MCF 10A (cell line): ENCODE data around the gene FMNL2. TPM values are rescaled to one million over a fixed set of nuclear protein-coding genes. Genes with fewer than 3 reads are reported as not detected.

Experiments
- BruUV-seq: library from RNA; stranded (reverse); fragments of 400-500 nt; replicated peaks from 2 replicates; lab custom pipeline; 2021; lab: Mats Ljungman, UMichigan
- CTCF ChIA-PET: fragments of 300-600 bp; sonication (Branson Sonifier 250); formaldehyde crosslinking; extraction: SDS; loops from one replicate; lab custom pipeline; 2021; ENCODE audit warnings: antibody characterized with exemption, inconsistent platforms; lab: Yijun Ruan, JAX
- POLR2A ChIA-PET: fragments of 300-600, 350-650 bp; sonication (Branson Sonifier 250); formaldehyde crosslinking; extraction: SDS; loops from one replicate; lab custom pipeline; 2020; ENCODE audit warnings: antibody characterized with exemption, inconsistent platforms; lab: Yijun Ruan, JAX
- DNase-seq: peaks from one replicate; pipeline ENCODE4 v3.0.0-alpha.2; 2018; ENCODE audit not compliant: unreplicated experiment
- H3K27ac Mint-ChIP-seq: one replicate; pipeline ENCODE4 v1.8.0; 2022; ENCODE audit warnings: mild to moderate bottlenecking, low read depth, mixed read lengths; ENCODE audit not compliant: unreplicated experiment
- H3K27me3 Mint-ChIP-seq: one replicate; pipeline ENCODE4 v1.8.0; 2022; ENCODE audit warnings: mixed read lengths; ENCODE audit not compliant: insufficient read depth, unreplicated experiment
- H3K36me3 Mint-ChIP-seq: one replicate; pipeline ENCODE4 v1.8.0; 2022; ENCODE audit warnings: mild to moderate bottlenecking, moderate library complexity, mixed read lengths; ENCODE audit not compliant: insufficient read depth, unreplicated experiment
- H3K4me1 Mint-ChIP-seq: one replicate; pipeline ENCODE4 v1.8.0; 2022; ENCODE audit warnings: mixed read lengths; ENCODE audit not compliant: insufficient read depth, unreplicated experiment
- H3K4me3 Mint-ChIP-seq: one replicate; pipeline ENCODE4 v1.8.0; 2022; ENCODE audit warnings: mild to moderate bottlenecking, moderate library complexity, mixed read lengths; ENCODE audit not compliant: unreplicated experiment
- H3K9me3 Mint-ChIP-seq: one replicate; pipeline ENCODE4 v1.8.0; 2022; ENCODE audit warnings: mixed read lengths; ENCODE audit not compliant: unreplicated experiment
- intact Hi-C: fragments of 100-400 bp; cut with micrococcal nuclease; formaldehyde crosslinking; loops from 2 replicates; pipeline ENCODE4 v1.14.1; 2022
- total RNA-seq: library from RNA; stranded (reverse); gene quantifications from 2 replicates; pipeline ENCODE4 v1.2.3, GENCODE V29; 2022
- TF ChIP-seq, protein P1 (sequence below): fragments of 200-600 bp; IDR thresholded peaks from one replicate; pipeline ENCODE4 v1.8.0; 2022; ENCODE audit warnings: antibody characterized with exemption, mild to moderate bottlenecking; ENCODE audit not compliant: unreplicated experiment

FMNL2 gene
- total RNA-seq, 1 experiment from 2014 or later: 76.5 TPM

DNA sequence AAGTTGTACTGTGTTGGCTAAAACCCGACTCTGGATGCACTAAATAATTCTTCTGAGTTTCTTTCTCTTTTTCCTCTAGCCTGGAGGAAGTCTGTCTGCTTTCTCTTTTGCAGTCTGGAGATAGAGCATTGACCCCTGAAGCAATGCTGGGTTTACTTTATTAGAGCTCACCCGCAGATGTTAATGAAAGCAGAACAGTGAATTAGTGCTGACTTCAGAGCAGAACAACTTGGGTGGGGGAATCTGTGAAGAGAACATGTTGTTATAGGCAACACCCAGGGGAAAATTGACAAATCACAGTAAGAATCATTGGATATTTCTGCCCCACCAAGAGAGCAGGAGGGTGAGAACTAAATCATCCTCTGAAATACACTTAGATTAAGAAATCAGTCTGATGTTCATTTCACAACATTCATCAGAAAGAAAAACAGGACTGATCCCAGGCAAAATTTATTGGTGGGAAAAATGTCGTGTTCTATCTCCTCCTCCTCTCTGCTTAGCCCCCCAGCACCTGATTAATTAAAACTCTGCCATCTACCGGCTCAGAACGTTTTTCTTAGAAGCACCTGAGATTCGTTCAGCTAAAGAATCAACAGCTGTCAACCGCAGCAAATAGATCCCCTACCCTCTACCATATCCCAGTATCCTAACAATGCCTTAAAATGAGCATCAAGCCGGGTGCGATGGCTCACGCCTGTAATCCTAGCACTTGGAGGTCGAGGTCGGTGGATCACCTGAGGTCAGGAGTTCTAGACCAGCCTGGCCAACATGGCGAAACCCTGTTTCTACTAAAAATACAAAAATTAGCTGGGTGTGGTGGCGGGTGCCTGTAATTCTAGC is 165.1 kb downstream of the FMNL2 start:
- TF ChIP-seq, protein P1, sequence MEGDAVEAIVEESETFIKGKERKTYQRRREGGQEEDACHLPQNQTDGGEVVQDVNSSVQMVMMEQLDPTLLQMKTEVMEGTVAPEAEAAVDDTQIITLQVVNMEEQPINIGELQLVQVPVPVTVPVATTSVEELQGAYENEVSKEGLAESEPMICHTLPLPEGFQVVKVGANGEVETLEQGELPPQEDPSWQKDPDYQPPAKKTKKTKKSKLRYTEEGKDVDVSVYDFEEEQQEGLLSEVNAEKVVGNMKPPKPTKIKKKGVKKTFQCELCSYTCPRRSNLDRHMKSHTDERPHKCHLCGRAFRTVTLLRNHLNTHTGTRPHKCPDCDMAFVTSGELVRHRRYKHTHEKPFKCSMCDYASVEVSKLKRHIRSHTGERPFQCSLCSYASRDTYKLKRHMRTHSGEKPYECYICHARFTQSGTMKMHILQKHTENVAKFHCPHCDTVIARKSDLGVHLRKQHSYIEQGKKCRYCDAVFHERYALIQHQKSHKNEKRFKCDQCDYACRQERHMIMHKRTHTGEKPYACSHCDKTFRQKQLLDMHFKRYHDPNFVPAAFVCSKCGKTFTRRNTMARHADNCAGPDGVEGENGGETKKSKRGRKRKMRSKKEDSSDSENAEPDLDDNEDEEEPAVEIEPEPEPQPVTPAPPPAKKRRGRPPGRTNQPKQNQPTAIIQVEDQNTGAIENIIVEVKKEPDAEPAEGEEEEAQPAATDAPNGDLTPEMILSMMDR: no peak
- CTCF ChIA-PET: interaction anchor here (0.5 to 2.3 kb wide), 10 partner anchors 11 to 321 kb away, joined by 3 to 11 read pairs (median 4); no protein-coding TSS in a partner anchor
- H3K27ac Mint-ChIP-seq: peak overlapping the region; percentile 52
- intact Hi-C loops: no loop called here
- POLR2A ChIA-PET: interaction anchor here (0.7 to 6.6 kb wide), 21 partner anchors 8 to 324 kb away, joined by 3 to 55 read pairs (median 4); partner anchors contain the start of genes FMNL2 and PRPF40A
- BruUV-seq: no TSS peak
- peaks cover 14% of the 10 kb centered on the region for H3K9me3 Mint-ChIP-seq
- H3K27me3 Mint-ChIP-seq: no peaks in the 10 kb centered on the region
- peak overlapping the region; percentile 56 for H3K4me3 Mint-ChIP-seq
- peak; percentile 69 for DNase-seq
- H3K36me3 Mint-ChIP-seq: peaks cover 24% of the 10 kb centered on the region
- peaks cover 62% of the 10 kb centered on the region for H3K4me1 Mint-ChIP-seq

DNA sequence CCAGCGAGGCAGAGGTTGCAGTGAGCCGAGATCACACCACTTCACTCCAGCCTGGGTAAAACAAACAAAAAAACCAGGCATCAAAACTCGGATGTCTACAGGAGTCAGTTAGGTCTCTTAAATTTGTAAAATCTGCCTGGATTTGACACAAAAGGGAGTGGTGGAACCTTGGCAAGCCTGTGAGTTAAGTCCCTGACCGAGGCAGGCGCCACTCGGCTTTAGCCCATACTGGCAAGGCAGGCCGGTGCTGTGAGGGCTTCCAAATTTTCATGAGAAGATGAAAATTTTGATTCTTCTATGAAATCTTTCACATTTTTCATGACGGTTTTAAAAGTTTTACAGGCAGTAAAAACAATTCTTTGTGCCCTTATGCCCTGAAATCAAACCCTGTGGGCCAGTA is 165.8 kb downstream of the FMNL2 start:
- TF ChIP-seq, protein P1: no peak
- no peaks in the 10 kb centered on the region for H3K27me3 Mint-ChIP-seq
- BruUV-seq: no TSS peak
- no peak for DNase-seq
- ChIA-PET CTCF (interaction anchor here (0.5 to 2.2 kb wide), 7 partner anchors 11 to 289 kb away, joined by 3 to 11 read pairs (median 3); no protein-coding TSS in a partner anchor), POLR2A (interaction anchor here (0.9 to 6.6 kb wide), 7 partner anchors 13 to 165 kb away, joined by 3 to 55 read pairs (median 4); partner anchors contain the start of gene FMNL2)
- intact Hi-C loops: no loop called here
- peaks cover 24% of the 10 kb centered on the region for H3K36me3 Mint-ChIP-seq
- H3K27ac Mint-ChIP-seq: peak overlapping the region; percentile 52
- peaks cover 63% of the 10 kb centered on the region for H3K4me1 Mint-ChIP-seq
- no peak overlapping the region for H3K4me3 Mint-ChIP-seq
- H3K9me3 Mint-ChIP-seq: peaks cover 14% of the 10 kb centered on the region

DNA sequence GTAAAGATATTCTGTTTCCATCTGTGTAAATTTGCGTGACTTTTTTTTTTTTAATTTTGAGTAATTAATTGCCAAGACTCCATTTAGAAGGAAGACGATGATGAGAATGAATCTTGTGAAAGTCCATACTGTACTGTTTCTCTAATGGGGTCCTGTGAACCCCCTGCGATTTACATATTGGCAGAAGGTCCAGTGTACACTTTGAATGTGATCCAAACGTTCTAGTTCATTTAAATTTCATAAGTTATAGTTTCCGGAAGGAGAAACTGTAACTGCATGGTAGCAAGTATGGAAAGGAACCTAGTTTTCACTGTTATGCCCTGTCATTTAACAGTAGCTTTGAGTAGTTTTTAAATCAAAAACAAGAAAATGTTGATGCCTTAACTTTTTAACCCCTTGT is 166.7 kb downstream of the FMNL2 start:
- H3K4me1 Mint-ChIP-seq: peaks cover 63% of the 10 kb centered on the region
- H3K27me3 Mint-ChIP-seq: no peaks in the 10 kb centered on the region
- CTCF ChIA-PET: interaction anchor here (0.6 to 1.2 kb wide), 6 partner anchors 17 to 385 kb away, joined by 3 to 6 read pairs (median 3); partner anchors contain the start of gene FMNL2
- intact Hi-C loops: no loop called here
- H3K9me3 Mint-ChIP-seq: peaks cover 14% of the 10 kb centered on the region
- POLR2A ChIA-PET: interaction anchor here (0.9 to 6.6 kb wide), 3 partner anchors 24 to 34 kb away, joined by 4 to 55 read pairs (median 38); no protein-coding TSS in a partner anchor
- no peak overlapping the region for H3K4me3 Mint-ChIP-seq
- no peak for DNase-seq
- peaks cover 24% of the 10 kb centered on the region for H3K36me3 Mint-ChIP-seq
- H3K27ac Mint-ChIP-seq: peak overlapping the region; percentile 52
- BruUV-seq: no TSS peak
- TF ChIP-seq, protein P1: no peak

GRCh38 chr2:152504618-152505017 is 169.6 kb downstream of the FMNL2 start:
- TF ChIP-seq, protein P1: no peak
- no TSS peak for BruUV-seq
- H3K27ac Mint-ChIP-seq: peak overlapping the region; percentile 91
- POLR2A ChIA-PET: interaction anchor here (0.8 to 5.5 kb wide), 4 partner anchors 9 to 168 kb away, joined by 3 to 63 read pairs (median 4); no protein-coding TSS in a partner anchor
- CTCF ChIA-PET: no interaction called here
- DNase-seq: peak; percentile 24
- intact Hi-C loops: loop anchor here (5.0 kb wide), 2 partner anchors 37 to 68 kb away; no protein-coding TSS in a partner anchor
- peaks cover 14% of the 10 kb centered on the region for H3K9me3 Mint-ChIP-seq
- H3K4me1 Mint-ChIP-seq: peaks cover 55% of the 10 kb centered on the region
- peaks cover 23% of the 10 kb centered on the region for H3K36me3 Mint-ChIP-seq
- H3K4me3 Mint-ChIP-seq: peak overlapping the region; percentile 58
- no peaks in the 10 kb centered on the region for H3K27me3 Mint-ChIP-seq
